Measurements from ENCODE around the gene CENPM.

The CENPM gene

DNA sequence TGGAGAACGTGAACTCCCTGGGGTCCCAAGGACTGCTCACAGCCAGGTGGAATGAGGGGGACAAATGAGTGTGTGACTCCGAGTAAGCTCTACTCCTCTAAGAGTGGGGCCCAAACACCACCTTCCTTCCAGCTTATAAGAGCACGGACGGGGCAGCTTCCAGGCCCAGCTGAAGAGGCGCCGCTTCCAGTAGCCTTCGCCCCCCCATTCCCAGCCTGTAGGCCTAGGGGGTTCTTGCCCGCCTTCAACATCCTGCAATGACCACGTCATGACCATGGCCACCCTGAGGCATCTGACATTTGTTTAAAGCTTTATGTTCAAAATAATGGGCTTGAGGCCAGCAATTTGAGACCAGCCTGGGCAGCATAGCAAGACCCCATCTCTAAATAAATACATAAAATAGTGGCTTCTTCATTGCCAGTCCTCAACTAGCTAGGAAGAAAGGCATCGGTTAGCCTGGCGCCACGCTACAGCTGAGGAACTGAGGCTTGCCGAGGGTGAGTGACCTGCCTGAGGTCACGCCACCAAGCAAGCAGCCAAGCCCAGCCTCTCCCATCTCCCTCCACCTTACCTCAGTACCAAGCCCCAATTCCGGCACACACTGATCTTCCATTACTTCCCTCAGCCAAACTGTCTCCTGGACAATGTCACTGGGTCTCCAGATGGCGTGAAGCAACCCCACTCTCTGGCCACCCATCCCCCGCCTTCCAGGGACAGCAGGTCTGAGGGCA is 12.5 kb downstream of the CENPM start:
- Histone ChIP-seq H3K4me1 (no peaks in the 10 kb centered on the region), H3K9me3 (no peaks in the 10 kb centered on the region), H3K4me3 (no peak overlapping the region), H3K36me3 (no peaks in the 10 kb centered on the region), H3K27me3 (no peaks in the 10 kb centered on the region), H3K27ac (no peak overlapping the region)
- intact Hi-C loops (cut with DNase I; ENCODE audit: low total_unique reads): no loop called here
- DNase-seq: no peak
- TF ChIP-seq, protein P1, sequence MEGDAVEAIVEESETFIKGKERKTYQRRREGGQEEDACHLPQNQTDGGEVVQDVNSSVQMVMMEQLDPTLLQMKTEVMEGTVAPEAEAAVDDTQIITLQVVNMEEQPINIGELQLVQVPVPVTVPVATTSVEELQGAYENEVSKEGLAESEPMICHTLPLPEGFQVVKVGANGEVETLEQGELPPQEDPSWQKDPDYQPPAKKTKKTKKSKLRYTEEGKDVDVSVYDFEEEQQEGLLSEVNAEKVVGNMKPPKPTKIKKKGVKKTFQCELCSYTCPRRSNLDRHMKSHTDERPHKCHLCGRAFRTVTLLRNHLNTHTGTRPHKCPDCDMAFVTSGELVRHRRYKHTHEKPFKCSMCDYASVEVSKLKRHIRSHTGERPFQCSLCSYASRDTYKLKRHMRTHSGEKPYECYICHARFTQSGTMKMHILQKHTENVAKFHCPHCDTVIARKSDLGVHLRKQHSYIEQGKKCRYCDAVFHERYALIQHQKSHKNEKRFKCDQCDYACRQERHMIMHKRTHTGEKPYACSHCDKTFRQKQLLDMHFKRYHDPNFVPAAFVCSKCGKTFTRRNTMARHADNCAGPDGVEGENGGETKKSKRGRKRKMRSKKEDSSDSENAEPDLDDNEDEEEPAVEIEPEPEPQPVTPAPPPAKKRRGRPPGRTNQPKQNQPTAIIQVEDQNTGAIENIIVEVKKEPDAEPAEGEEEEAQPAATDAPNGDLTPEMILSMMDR (IDR thresholded peaks at IDR 0.05): no peak

DNA sequence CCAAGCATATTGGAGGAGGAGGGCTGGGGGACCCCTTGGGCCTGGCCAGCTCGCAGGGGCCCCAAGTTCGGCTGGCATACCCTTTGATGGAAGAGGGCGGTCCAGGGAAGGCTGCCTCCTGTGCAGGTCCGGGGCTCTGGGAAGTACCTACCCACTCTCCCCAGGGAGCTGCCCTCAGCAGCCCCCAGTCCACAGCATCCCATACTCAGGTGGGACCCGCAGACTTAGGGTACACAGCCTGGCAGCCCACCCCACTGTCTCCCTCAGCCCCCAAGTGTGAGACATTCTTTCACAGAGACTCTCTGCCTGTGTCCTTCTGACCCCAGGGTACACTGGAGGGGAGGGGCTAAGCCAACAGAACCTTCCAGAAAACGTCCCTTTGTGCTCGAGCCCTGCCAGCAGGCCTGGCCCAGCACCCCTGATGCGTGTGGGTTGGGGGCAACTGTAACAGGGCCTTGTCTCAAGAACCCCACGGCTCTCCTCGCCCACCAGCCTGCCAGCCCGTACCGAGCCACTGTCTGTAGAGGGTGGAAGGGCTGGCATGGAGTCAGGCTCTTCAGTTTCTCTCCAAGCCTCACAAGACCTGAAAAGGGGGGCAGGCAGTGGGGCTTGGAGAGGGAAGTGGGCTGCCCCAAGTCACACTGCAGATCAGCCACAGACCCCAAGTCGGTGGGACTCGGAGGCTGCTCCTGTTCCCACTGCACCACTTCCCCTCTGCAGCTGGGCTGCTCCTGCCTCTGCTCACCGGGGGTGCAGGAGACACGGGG is 13.4 kb downstream of the CENPM start:
- Histone ChIP-seq H3K4me1 (no peaks in the 10 kb centered on the region), H3K27me3 (no peaks in the 10 kb centered on the region), H3K9me3 (no peaks in the 10 kb centered on the region), H3K36me3 (no peaks in the 10 kb centered on the region), H3K27ac (no peak overlapping the region), H3K4me3 (no peak overlapping the region)
- intact Hi-C loops (cut with DNase I; ENCODE audit: low total_unique reads): no loop called here
- DNase-seq: no peak
- TF ChIP-seq, protein P1 (IDR thresholded peaks at IDR 0.05): no peak

DNA sequence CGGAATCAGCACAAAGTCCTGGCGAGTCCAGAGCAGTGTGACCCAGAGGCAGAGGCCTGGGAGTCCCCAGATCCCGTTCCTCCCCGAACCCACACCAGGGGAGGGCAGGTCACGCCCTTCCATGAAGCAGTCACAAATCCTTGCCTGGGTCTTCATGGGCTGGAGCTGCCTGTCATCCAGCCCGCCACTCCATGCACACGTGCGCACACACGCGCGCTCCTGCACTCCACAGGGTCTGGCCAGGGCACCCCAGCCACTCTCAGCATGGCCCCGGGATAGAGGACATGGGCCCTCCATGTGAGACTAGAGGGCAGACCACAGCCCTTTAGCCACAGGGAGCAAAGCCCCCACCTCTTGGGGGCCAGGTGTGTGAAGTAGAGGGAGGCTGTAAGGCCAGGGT is 14.6 kb downstream of the CENPM start:
- intact Hi-C loops (cut with DNase I; ENCODE audit: low total_unique reads): no loop called here
- Histone ChIP-seq H3K9me3 (no peaks in the 10 kb centered on the region), H3K4me1 (no peaks in the 10 kb centered on the region), H3K27ac (no peak overlapping the region), H3K27me3 (peaks cover 0 to 10% of the 10 kb centered on the region in 2 donors), H3K4me3 (no peak overlapping the region), H3K36me3 (no peaks in the 10 kb centered on the region)
- TF ChIP-seq, protein P1 (IDR thresholded peaks at IDR 0.05): no peak
- no peak for DNase-seq

DNA sequence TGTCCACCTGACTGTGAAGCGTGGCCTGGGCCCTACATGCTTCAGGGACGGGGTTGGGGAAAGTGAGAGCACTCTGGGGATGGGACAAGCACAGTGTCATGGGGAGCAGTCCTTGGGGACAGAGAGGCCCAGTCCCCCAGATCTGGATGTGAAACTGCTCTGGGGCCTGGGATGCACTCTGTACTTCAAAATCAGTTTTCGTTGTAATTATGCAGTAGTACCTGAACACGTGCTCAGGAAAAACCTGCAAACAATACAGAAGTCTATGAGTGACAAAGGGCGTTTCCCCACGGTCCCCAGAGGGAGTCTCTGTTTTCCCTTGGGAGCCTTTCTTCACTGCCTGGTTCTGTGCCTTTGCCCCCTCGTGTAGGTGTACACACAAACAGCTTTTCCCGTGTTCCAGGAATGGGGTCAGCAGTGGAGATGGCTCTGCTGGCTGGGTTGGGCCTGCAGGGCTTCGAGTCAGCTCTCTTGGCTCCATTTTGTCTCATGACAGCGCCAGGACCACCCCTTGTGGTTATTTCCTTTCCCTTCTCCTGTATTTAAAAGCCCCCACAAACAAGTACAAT is 15.2 kb downstream of the CENPM start:
- H3K27me3 ChIP-seq: peaks cover 0 to 16% of the 10 kb centered on the region in 2 donors
- TF ChIP-seq, protein P1 (IDR thresholded peaks at IDR 0.05): no peak
- no peaks in the 10 kb centered on the region for H3K9me3 ChIP-seq
- H3K36me3 ChIP-seq: no peaks in the 10 kb centered on the region
- H3K27ac ChIP-seq: no peak overlapping the region
- intact Hi-C loops (cut with DNase I; ENCODE audit: low total_unique reads): no loop called here
- DNase-seq: no peak
- H3K4me1 ChIP-seq: no peaks in the 10 kb centered on the region
- no peak overlapping the region for H3K4me3 ChIP-seq

DNA sequence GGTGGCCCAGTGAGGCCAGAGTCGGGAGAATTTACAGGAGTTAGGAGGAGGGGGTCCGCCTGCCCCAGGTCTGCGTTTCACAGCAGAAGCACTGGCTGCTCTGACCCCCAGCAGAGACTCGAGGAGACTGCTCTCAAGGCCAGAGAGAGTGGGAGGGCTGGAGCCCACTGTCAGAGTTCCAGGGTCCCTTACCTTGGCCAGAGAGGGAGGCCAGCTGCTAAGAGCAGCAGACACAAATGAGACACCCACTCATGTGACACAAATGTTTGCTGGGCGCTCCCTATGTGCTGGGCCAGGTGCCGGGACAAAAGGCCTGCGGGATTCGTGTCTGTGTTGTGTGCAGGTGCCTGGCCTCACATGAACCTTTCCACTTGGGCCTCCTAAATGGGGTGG is 17.5 kb downstream of the CENPM start:
- Histone ChIP-seq H3K4me1 (peaks cover 0 to 11% (median 10%) of the 10 kb centered on the region in 4 donors), H3K27ac (no peak overlapping the region), H3K27me3 (peaks cover 0 to 34% of the 10 kb centered on the region in 2 donors), H3K36me3 (no peaks in the 10 kb centered on the region), H3K9me3 (no peaks in the 10 kb centered on the region), H3K4me3 (no peak overlapping the region)
- no peak for DNase-seq
- intact Hi-C loops (cut with DNase I; ENCODE audit: low total_unique reads): no loop called here
- TF ChIP-seq, protein P1 (IDR thresholded peaks at IDR 0.05): no peak
